ENCODE measurements around the gene VAMP1. TPM values are rescaled to one million over a fixed set of nuclear protein-coding genes. Genes with fewer than 3 reads are reported as not detected.

Gene VAMP1
- total and polyA plus RNA-seq, 2 of the 13 experiments (the other 11 are each of a cell fraction or from before 2014, with no cell fraction given), result 2.5 to 7.4 TPM

DNA sequence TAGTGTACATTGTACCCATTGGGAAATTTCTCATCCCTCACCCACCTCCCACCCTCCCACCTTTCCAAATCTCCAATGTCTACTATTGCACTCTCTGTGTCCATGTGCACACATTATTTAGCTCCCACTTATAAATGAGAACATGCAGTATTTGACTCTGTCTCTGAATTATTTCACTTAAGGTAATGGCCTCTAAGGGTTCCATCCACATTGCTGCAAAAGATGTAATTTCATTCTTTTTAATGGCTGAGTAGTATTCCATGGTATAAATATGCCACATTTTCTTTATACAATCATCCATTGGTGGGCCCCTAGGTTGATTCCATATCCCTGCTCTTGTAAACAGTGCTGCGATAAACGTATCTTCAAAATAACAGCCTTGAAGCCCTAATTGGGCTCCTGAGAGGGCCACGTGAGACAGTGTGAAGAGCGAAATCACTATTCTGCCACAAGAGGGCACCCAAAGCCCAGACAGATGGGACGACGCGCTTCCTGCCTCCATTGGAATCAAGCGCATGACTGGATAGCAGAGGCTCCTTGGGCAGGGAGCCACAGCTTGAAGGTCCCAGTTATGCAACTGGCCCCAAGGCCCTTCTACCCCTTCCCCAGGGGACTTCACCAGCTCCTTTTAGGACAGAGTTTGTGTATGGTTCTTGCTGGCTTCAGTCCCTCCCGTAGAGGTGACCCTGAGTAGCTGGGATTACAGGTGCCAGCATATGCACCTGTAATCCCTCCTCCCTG is 47.0 kb downstream of the VAMP1 start (continued):
- TF ChIP-seq KDM3A (CRISPR knock-in tag; IDR thresholded peaks at IDR 0.05; ENCODE audit: low read depth), result peak; percentile 75; the same call in 1 of the 2 replicates
- no peak for TF ChIP-seq ZNF550 (CRISPR knock-in tag; IDR thresholded peaks at IDR 0.05; ENCODE audit: borderline replicate concordance)
- no peak for TF ChIP-seq AGO2 (optimal IDR thresholded peaks at IDR 0.05; ENCODE audit: low read depth, low read length)
- TF ChIP-seq MTA3 (CRISPR knock-in tag; IDR thresholded peaks at IDR 0.05), result no peak
- 0 out of 2 replicates have a peak, but pooled peaks have one; percentile 67 for TF ChIP-seq KLF9 (CRISPR knock-in tag; IDR thresholded peaks at IDR 0.05; ENCODE audit: low read depth)
- TF ChIP-seq IKZF5 (CRISPR knock-in tag; IDR thresholded peaks at IDR 0.05), result no peak; the same call in 1 of the 2 replicates
- TF ChIP-seq SETDB1 (CRISPR knock-in tag; IDR thresholded peaks at IDR 0.05; ENCODE audit: borderline replicate concordance), result 0 out of 2 replicates have a peak, but pooled peaks have one; percentile 62
- TF ChIP-seq ZBTB40 (IDR thresholded peaks at IDR 0.05), result no peak
- no peak for TF ChIP-seq ZBTB40 (CRISPR knock-in tag; IDR thresholded peaks at IDR 0.05)
- TF ChIP-seq GTF3A (CRISPR knock-in tag; conservative IDR thresholded peaks at IDR 0.05), result no peak
- no peak for TF ChIP-seq ZNF276 (CRISPR knock-in tag; IDR thresholded peaks at IDR 0.05; ENCODE audit: low read depth)
- no peak for TF ChIP-seq THYN1 (CRISPR knock-in tag; IDR thresholded peaks at IDR 0.05; ENCODE audit: borderline replicate concordance, low read depth)
- TF ChIP-seq NFYC (CRISPR knock-in tag; IDR thresholded peaks at IDR 0.05), result no peak
- no peak for TF ChIP-seq NRL (CRISPR knock-in tag; IDR thresholded peaks at IDR 0.05; ENCODE audit: borderline replicate concordance)
- no peak for TF ChIP-seq FOXJ3 (CRISPR knock-in tag; IDR thresholded peaks at IDR 0.05; ENCODE audit: borderline replicate concordance)
- no peak for TF ChIP-seq ZNF460 (CRISPR knock-in tag; IDR thresholded peaks at IDR 0.05; ENCODE audit: borderline replicate concordance)
